A673 (cell line): Measurements from ENCODE around the gene GFOD2.

ENCODE experiments used
- EZH2 ChIP-seq: fragments of 200-600 bp; sonication (generic); IDR thresholded peaks from 2 replicates; pipeline ENCODE4 v1.6.1; 2017; ENCODE audit warnings: borderline replicate concordance, low read depth, mild to moderate bottlenecking, mixed read lengths, antibody characterized with exemption, low read length; ENCODE audit not compliant: poor library complexity, severe bottlenecking
- TF ChIP-seq, protein P1 (sequence below): fragments of 300-800, 200-600 bp; sonication (generic); conservative IDR thresholded peaks from 2 replicates; pipeline ENCODE4 v1.5.1; 2017; ENCODE audit warnings: low read depth, mild to moderate bottlenecking, antibody characterized with exemption, low read length, moderate library complexity, mixed read lengths

- TF ChIP-seq, protein P1, sequence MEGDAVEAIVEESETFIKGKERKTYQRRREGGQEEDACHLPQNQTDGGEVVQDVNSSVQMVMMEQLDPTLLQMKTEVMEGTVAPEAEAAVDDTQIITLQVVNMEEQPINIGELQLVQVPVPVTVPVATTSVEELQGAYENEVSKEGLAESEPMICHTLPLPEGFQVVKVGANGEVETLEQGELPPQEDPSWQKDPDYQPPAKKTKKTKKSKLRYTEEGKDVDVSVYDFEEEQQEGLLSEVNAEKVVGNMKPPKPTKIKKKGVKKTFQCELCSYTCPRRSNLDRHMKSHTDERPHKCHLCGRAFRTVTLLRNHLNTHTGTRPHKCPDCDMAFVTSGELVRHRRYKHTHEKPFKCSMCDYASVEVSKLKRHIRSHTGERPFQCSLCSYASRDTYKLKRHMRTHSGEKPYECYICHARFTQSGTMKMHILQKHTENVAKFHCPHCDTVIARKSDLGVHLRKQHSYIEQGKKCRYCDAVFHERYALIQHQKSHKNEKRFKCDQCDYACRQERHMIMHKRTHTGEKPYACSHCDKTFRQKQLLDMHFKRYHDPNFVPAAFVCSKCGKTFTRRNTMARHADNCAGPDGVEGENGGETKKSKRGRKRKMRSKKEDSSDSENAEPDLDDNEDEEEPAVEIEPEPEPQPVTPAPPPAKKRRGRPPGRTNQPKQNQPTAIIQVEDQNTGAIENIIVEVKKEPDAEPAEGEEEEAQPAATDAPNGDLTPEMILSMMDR = no peak
- no peak for TF ChIP-seq EZH2
Measured at GRCh38 chr16:67714522-67714921, 4.6 kb downstream of the GFOD2 start.
